Neural cell (in vitro differentiated cells): ENCODE measurements around the gene HSPA1A. TPM values are rescaled to one million over a fixed set of nuclear protein-coding genes. Genes with fewer than 3 reads are reported as not detected.

ENCODE experiments used
- H2AFZ ChIP-seq: fragments of 200-600, 300-800 bp; sonication (generic), shearing (Covaris generic); 2 replicates; pipeline ENCODE4 v1.6.0; 2014; ENCODE audit warnings: low read depth, mild to moderate bottlenecking, antibody characterized with exemption, low read length, moderate library complexity
- H3F3A ChIP-seq: fragments of 200-600 bp; shearing (Covaris generic); 2 replicates; pipeline ENCODE4 v1.6.1; 2016; ENCODE audit warnings: mild to moderate bottlenecking, moderate library complexity, mixed read lengths, antibody characterized with exemption, low read length; ENCODE audit not compliant: insufficient read depth, poor library complexity, severe bottlenecking
- H3K27ac ChIP-seq: fragments of 200-600, 300-800 bp; sonication (generic), shearing (Covaris generic); 2 replicates; pipeline ENCODE4 v1.5.1; 2014; ENCODE audit warnings: mild to moderate bottlenecking, low read length, moderate library complexity
- H3K27me3 ChIP-seq: fragments of 300-800, 200-600 bp; sonication (generic), shearing (Covaris generic); 2 replicates; pipeline ENCODE4 v1.6.0; 2014; ENCODE audit warnings: mild to moderate bottlenecking, low read depth, low read length, moderate library complexity; ENCODE audit not compliant: insufficient read depth
- H3K36me3 ChIP-seq: fragments of 300-800, 200-600 bp; sonication (generic), shearing (Covaris generic); 2 replicates; pipeline ENCODE4 v1.5.1; 2014; ENCODE audit warnings: mild to moderate bottlenecking, antibody characterized with exemption, low read length, moderate library complexity; ENCODE audit not compliant: insufficient read depth
- H3K4me2 ChIP-seq: fragments of 300-800, 200-600 bp; sonication (generic), shearing (Covaris generic); 2 replicates; pipeline ENCODE4 v1.6.0; 2014; ENCODE audit warnings: mild to moderate bottlenecking, low read length
- H3K4me3 ChIP-seq: fragments of 300-800, 200-600 bp; sonication (generic), shearing (Covaris generic); 2 replicates; pipeline ENCODE4 v1.5.1; 2014; ENCODE audit warnings: mild to moderate bottlenecking, low read length, moderate library complexity
- H3K79me2 ChIP-seq: fragments of 200-600 bp; shearing (Covaris generic); replicated peaks from 2 replicates; pipeline ENCODE4 v1.6.0; 2014; ENCODE audit warnings: mild to moderate bottlenecking, low read length, moderate library complexity; ENCODE audit not compliant: insufficient read depth
- H3K9ac ChIP-seq: fragments of 300-800, 200-600 bp; sonication (generic), shearing (Covaris generic); 2 replicates; pipeline ENCODE4 v1.6.1; 2016; ENCODE audit warnings: mild to moderate bottlenecking, low read length, mixed read lengths
- H3K9me2 ChIP-seq: fragments of 200-600 bp; shearing (Covaris generic); 2 replicates; pipeline ENCODE4 v1.6.1; 2016; ENCODE audit warnings: mild to moderate bottlenecking, low read length, mixed read lengths; ENCODE audit not compliant: insufficient read depth
- H3K9me3 ChIP-seq: fragments of 200-600, 300-800 bp; sonication (generic), shearing (Covaris generic); 2 replicates; pipeline ENCODE4 v1.6.1; 2016; ENCODE audit warnings: mild to moderate bottlenecking, mixed run types, low read length, moderate library complexity, mixed read lengths
- H4K20me1 ChIP-seq: fragments of 200-600 bp; shearing (Covaris generic); 2 replicates; pipeline ENCODE4 v1.6.1; 2016; ENCODE audit warnings: mild to moderate bottlenecking, mixed run types; ENCODE audit not compliant: insufficient read depth
- EP300 ChIP-seq: fragments of 450-650 bp; conservative IDR thresholded peaks from 2 replicates; pipeline ENCODE4 v1.6.1; 2014; ENCODE audit warnings: antibody characterized with exemption, mild to moderate bottlenecking, moderate library complexity; ENCODE audit not compliant: poor library complexity, severe bottlenecking
- EZH2 ChIP-seq: fragments of 200-600, 300-800 bp; shearing (Covaris generic), sonication (generic); IDR thresholded peaks from 2 replicates; pipeline ENCODE4 v1.6.1; 2014; ENCODE audit warnings: antibody characterized with exemption, low read length, borderline replicate concordance, mild to moderate bottlenecking; ENCODE audit not compliant: insufficient read depth, poor library complexity, severe bottlenecking
- MXI1 ChIP-seq: fragments of 450-650 bp; conservative IDR thresholded peaks from 2 replicates; pipeline ENCODE4 v1.6.1; 2014; ENCODE audit warnings: antibody characterized with exemption, mild to moderate bottlenecking; ENCODE audit not compliant: poor library complexity, severe bottlenecking
- POLR2AphosphoS5 ChIP-seq: IDR thresholded peaks from 2 replicates; pipeline ENCODE4 v1.6.1; 2012
- RAD21 ChIP-seq: fragments of 450-650 bp; conservative IDR thresholded peaks from 2 replicates; pipeline ENCODE4 v1.6.1; 2014; ENCODE audit warnings: antibody characterized with exemption, mild to moderate bottlenecking, moderate library complexity
- SMC3 ChIP-seq: fragments of 450-650 bp; conservative IDR thresholded peaks from 2 replicates; pipeline ENCODE4 v1.6.1; 2014; ENCODE audit warnings: antibody characterized with exemption, mild to moderate bottlenecking, moderate library complexity; ENCODE audit not compliant: poor library complexity
- TAF1 ChIP-seq: IDR thresholded peaks from 2 replicates; pipeline ENCODE4 v1.6.1; 2012; ENCODE audit warnings: low read depth
- polyA plus RNA-seq: library from polyadenylated mRNA; depleted of rRNA; stranded (reverse); fragments of >200 nt; gene quantifications from 2 replicates; pipeline ENCODE4 v1.2.3, GENCODE V29; 2014
- TF ChIP-seq, protein P1 (sequence below): IDR thresholded peaks from 2 replicates; pipeline ENCODE4 v1.6.1; 2012; ENCODE audit warnings: borderline replicate concordance
- TF ChIP-seq, protein P2 (sequence below): fragments of 450-650 bp; IDR thresholded peaks from 2 replicates; pipeline ENCODE4 v1.5.1; 2014; ENCODE audit warnings: antibody characterized with exemption, mild to moderate bottlenecking, moderate library complexity; ENCODE audit not compliant: poor library complexity, severe bottlenecking

The HSPA1A gene
- polyA plus RNA-seq, 1 donor from 2014 or later: 50.9 TPM

GRCh38 chr6:31765910-31766794 is 49.2 kb upstream of the HSPA1A start:
- Histone ChIP-seq H3K4me2 (no peak overlapping the region), H4K20me1 (no peaks in the 10 kb centered on the region), H2AFZ (no peak overlapping the region), H3K9me2 (no peaks in the 10 kb centered on the region), H3K27ac (no peak overlapping the region), H3K36me3 (no peaks in the 10 kb centered on the region), H3K79me2 (no peaks in the 10 kb centered on the region), H3K27me3 (no peaks in the 10 kb centered on the region), H3K4me3 (no peak overlapping the region), H3K9ac (no peak overlapping the region), H3K9me3 (no peaks in the 10 kb centered on the region), H3F3A (no peaks in the 10 kb centered on the region)
- TF ChIP-seq MXI1: no peak
- TF ChIP-seq EZH2: no peak
- TF ChIP-seq TAF1: no peak
- TF ChIP-seq SMC3: no peak
- TF ChIP-seq, protein P1, sequence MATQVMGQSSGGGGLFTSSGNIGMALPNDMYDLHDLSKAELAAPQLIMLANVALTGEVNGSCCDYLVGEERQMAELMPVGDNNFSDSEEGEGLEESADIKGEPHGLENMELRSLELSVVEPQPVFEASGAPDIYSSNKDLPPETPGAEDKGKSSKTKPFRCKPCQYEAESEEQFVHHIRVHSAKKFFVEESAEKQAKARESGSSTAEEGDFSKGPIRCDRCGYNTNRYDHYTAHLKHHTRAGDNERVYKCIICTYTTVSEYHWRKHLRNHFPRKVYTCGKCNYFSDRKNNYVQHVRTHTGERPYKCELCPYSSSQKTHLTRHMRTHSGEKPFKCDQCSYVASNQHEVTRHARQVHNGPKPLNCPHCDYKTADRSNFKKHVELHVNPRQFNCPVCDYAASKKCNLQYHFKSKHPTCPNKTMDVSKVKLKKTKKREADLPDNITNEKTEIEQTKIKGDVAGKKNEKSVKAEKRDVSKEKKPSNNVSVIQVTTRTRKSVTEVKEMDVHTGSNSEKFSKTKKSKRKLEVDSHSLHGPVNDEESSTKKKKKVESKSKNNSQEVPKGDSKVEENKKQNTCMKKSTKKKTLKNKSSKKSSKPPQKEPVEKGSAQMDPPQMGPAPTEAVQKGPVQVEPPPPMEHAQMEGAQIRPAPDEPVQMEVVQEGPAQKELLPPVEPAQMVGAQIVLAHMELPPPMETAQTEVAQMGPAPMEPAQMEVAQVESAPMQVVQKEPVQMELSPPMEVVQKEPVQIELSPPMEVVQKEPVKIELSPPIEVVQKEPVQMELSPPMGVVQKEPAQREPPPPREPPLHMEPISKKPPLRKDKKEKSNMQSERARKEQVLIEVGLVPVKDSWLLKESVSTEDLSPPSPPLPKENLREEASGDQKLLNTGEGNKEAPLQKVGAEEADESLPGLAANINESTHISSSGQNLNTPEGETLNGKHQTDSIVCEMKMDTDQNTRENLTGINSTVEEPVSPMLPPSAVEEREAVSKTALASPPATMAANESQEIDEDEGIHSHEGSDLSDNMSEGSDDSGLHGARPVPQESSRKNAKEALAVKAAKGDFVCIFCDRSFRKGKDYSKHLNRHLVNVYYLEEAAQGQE: no peak
- TF ChIP-seq EP300: no peak
- TF ChIP-seq POLR2AphosphoS5: no peak
- TF ChIP-seq, protein P2, sequence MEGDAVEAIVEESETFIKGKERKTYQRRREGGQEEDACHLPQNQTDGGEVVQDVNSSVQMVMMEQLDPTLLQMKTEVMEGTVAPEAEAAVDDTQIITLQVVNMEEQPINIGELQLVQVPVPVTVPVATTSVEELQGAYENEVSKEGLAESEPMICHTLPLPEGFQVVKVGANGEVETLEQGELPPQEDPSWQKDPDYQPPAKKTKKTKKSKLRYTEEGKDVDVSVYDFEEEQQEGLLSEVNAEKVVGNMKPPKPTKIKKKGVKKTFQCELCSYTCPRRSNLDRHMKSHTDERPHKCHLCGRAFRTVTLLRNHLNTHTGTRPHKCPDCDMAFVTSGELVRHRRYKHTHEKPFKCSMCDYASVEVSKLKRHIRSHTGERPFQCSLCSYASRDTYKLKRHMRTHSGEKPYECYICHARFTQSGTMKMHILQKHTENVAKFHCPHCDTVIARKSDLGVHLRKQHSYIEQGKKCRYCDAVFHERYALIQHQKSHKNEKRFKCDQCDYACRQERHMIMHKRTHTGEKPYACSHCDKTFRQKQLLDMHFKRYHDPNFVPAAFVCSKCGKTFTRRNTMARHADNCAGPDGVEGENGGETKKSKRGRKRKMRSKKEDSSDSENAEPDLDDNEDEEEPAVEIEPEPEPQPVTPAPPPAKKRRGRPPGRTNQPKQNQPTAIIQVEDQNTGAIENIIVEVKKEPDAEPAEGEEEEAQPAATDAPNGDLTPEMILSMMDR: no peak
- TF ChIP-seq RAD21: no peak

DNA sequence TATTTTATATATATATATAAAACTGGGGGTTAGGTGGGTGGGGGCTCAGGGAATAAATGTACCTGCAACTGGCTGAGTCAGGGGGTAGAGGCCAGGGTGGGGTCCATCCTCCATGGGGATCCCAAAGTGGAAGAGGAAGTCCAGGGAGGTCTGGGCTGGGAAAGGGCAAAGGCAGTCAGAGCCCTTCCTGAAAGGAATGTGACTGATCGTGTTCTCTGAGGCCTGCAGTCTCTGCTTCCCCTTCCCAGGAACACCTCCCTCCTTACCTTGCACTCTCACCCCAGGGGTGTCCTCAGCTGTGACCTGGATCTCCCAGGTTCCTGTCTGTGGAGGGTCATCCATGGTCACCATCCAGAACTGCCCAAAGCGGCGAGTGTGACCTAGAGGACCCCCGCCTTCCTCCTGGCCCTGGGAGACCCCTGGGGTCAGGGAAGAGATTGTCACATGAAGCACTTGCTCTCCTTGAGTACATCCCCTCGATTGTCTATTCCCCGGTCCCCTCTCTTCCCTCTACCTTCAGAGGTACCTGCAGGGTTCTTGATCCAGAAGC is 48.2 kb upstream of the HSPA1A start:
- no peak overlapping the region for H2AFZ ChIP-seq
- H3K4me3 ChIP-seq: no peak overlapping the region
- H3K36me3 ChIP-seq: no peaks in the 10 kb centered on the region
- H3K27me3 ChIP-seq: no peaks in the 10 kb centered on the region
- no peaks in the 10 kb centered on the region for H3K79me2 ChIP-seq
- H3K4me2 ChIP-seq: no peak overlapping the region
- H3K9ac ChIP-seq: no peak overlapping the region
- no peaks in the 10 kb centered on the region for H4K20me1 ChIP-seq
- no peaks in the 10 kb centered on the region for H3F3A ChIP-seq
- TF ChIP-seq TAF1 (no peak), MXI1 (no peak), SMC3 (no peak), EP300 (no peak), EZH2 (no peak), POLR2AphosphoS5 (no peak), RAD21 (no peak)
- TF ChIP-seq, protein P1: no peak
- TF ChIP-seq, protein P2: no peak
- no peaks in the 10 kb centered on the region for H3K9me2 ChIP-seq
- H3K27ac ChIP-seq: no peak overlapping the region
- no peaks in the 10 kb centered on the region for H3K9me3 ChIP-seq
